HepG2 (cell line): ENCODE results near the gene MRPL36. TPM values are rescaled to one million over a fixed set of nuclear protein-coding genes. Genes with fewer than 3 reads are reported as not detected.

Experiments used
- ATAC-seq: fragments of 200-7000 bp; cut with Tn5 transposase; 3 replicates; pipeline ENCODE4 v1.9.1; 2020; ENCODE audit warnings: mild to moderate bottlenecking, moderate library complexity
- BruUV-seq: library from RNA; stranded (reverse); fragments of 400-500 nt; replicated peaks from 2 replicates; lab custom pipeline; 2021; lab: Mats Ljungman, UMichigan
- CTCF ChIA-PET: fragments of 300-600 bp; formaldehyde crosslinking; extraction: SDS; loops from one replicate; lab custom pipeline; 2021; ENCODE audit warnings: low total read pairs, inconsistent platforms, low intra/inter-chr PET ratio; lab: Yijun Ruan, JAX
- POLR2A ChIA-PET: fragments of 350-600 bp; sonication (Branson Sonifier 250); formaldehyde crosslinking; loops from one replicate; lab custom pipeline; 2020; ENCODE audit warnings: antibody characterized with exemption, inconsistent platforms; lab: Yijun Ruan, JAX
- DNase-seq: peaks from one replicate; pipeline ENCODE4 v3.0.0-alpha.2; 2015; ENCODE audit warnings: low spot score
- FAIRE-seq: peaks from 3 replicates; lab custom pipeline; 2011; peaks lifted over from hg19 to GRCh38; lab: Jason Lieb, UNC
- H2AFZ ChIP-seq: one replicate; pipeline ENCODE4 v1.6.1; 2011; ENCODE audit warnings: low read length, inconsistent platforms
- H3K27ac ChIP-seq: fragments of 300-600 bp; 3 replicates; pipeline ENCODE4 v1.8.0; 2011; ENCODE audit warnings: mixed run types, mild to moderate bottlenecking, mixed read lengths, low read length, inconsistent platforms; ENCODE audit not compliant: insufficient read depth; ENCODE audit errors: extremely low read length
- H3K27me3 ChIP-seq, 2 experiments: fragments of 200-600 bp in 1 of 2; 2 replicates in 1 of 2; 3 replicates in 1 of 2; pipeline versions ENCODE4 v1.6.0 to v1.8.0; 2011; ENCODE audit warnings: low read length in 2 of 2, mild to moderate bottlenecking in 2 of 2, moderate library complexity in 2 of 2, inconsistent platforms in 1 of 2; ENCODE audit not compliant: insufficient read depth in 2 of 2, control insufficient read depth in 1 of 2
- H3K36me3 ChIP-seq, 2 experiments: fragments of 200-600 bp in 1 of 2; replicated peaks in 1 of 2; 2 replicates in 1 of 2; 3 replicates in 1 of 2; pipeline versions ENCODE4 v1.5.1 to v1.8.0; 2011; ENCODE audit warnings: low read length in 2 of 2, inconsistent platforms in 1 of 2; ENCODE audit not compliant: insufficient read depth in 2 of 2, control insufficient read depth in 1 of 2
- H3K4me1 ChIP-seq: 2 replicates; pipeline ENCODE4 v1.5.1; 2012; ENCODE audit warnings: low read length, inconsistent platforms; ENCODE audit not compliant: insufficient read depth
- H3K4me2 ChIP-seq: 2 replicates; pipeline ENCODE4 v1.6.0; 2011; ENCODE audit warnings: low read depth, low read length, inconsistent platforms
- H3K4me3 ChIP-seq, 3 experiments: fragments of 200-600 bp in 1 of 3; sonication (generic), shearing (Covaris generic) in 1 of 3; replicated peaks in 1 of 3; 2 replicates each; pipeline ENCODE4 v1.5.1; 2011 to 2016; ENCODE audit warnings: low read length in 3 of 3, inconsistent platforms in 2 of 3, low read depth in 2 of 3, mild to moderate bottlenecking in 2 of 3, control low read depth in 1 of 3, mixed read lengths in 1 of 3; ENCODE audit not compliant: insufficient read depth in 1 of 3
- H3K79me2 ChIP-seq: one replicate; pipeline ENCODE4 v1.6.1; 2011; ENCODE audit warnings: low read length, inconsistent platforms; ENCODE audit not compliant: insufficient read depth
- H3K9ac ChIP-seq: 2 replicates; pipeline ENCODE4 v1.6.0; 2011; ENCODE audit warnings: mild to moderate bottlenecking, low read depth, low read length, inconsistent platforms; ENCODE audit not compliant: insufficient read depth
- H3K9me3 ChIP-seq: 2 replicates; pipeline ENCODE4 v1.5.1; 2012; ENCODE audit warnings: mild to moderate bottlenecking, low read length
- H4K20me1 ChIP-seq: 2 replicates; pipeline ENCODE4 v1.6.0; 2011; ENCODE audit warnings: inconsistent platforms, mild to moderate bottlenecking, low read length, moderate library complexity; ENCODE audit not compliant: insufficient read depth
- BRCA1 ChIP-seq: sonication (generic); formaldehyde crosslinking; IDR thresholded peaks from 2 replicates; pipeline ENCODE4 v1.4.0; 2020; ENCODE audit warnings: missing genetic modification reagents
- CBX1 ChIP-seq: IDR thresholded peaks from one replicate; pipeline ENCODE4 v1.6.1; 2016; ENCODE audit warnings: antibody characterized with exemption, low read depth
- DR1 ChIP-seq: sonication (generic); formaldehyde crosslinking; IDR thresholded peaks from 2 replicates; pipeline ENCODE4 v1.8.0; 2021; ENCODE audit warnings: mild to moderate bottlenecking, missing genetic modification reagents, inconsistent platforms
- HNRNPLL ChIP-seq: fragments of 200-400 bp; formaldehyde crosslinking; IDR thresholded peaks from 2 replicates; pipeline ENCODE4 v1.6.1; 2017; ENCODE audit warnings: mild to moderate bottlenecking, low read depth, low read length; ENCODE audit not compliant: poor library complexity, severe bottlenecking
- MATR3 ChIP-seq: sonication (generic); formaldehyde crosslinking; IDR thresholded peaks from 2 replicates; pipeline ENCODE4 v1.4.0; 2020; ENCODE audit warnings: missing genetic modification reagents
- MED8 ChIP-seq: sonication (generic); formaldehyde crosslinking; IDR thresholded peaks from 2 replicates; pipeline ENCODE4 v1.8.1; 2023; ENCODE audit warnings: mild to moderate bottlenecking, missing genetic modification reagents; ENCODE audit not compliant: insufficient replicate concordance
- SMC3 ChIP-seq: IDR thresholded peaks from 2 replicates; pipeline ENCODE4 v1.6.1; 2011; ENCODE audit warnings: low read length, improper control_type of control experiment
- STAG1 ChIP-seq: sonication (generic); formaldehyde crosslinking; IDR thresholded peaks from 2 replicates; pipeline ENCODE4 v1.4.0; 2020; ENCODE audit warnings: missing genetic modification reagents
- XRCC5 ChIP-seq: fragments of 200-400 bp; formaldehyde crosslinking; optimal IDR thresholded peaks from 2 replicates; pipeline ENCODE3; 2017; ENCODE audit warnings: mild to moderate bottlenecking, low read length
- ZMYM4 ChIP-seq: sonication (generic); formaldehyde crosslinking; IDR thresholded peaks from 2 replicates; pipeline ENCODE4 v1.8.1; 2023; ENCODE audit warnings: mild to moderate bottlenecking, missing genetic modification reagents
- ZNF333 ChIP-seq: sonication (generic); formaldehyde crosslinking; IDR thresholded peaks from 2 replicates; pipeline ENCODE4 v1.4.0; 2020; ENCODE audit warnings: mild to moderate bottlenecking, missing genetic modification reagents, borderline replicate concordance
- ZNF567 ChIP-seq: sonication (generic); formaldehyde crosslinking; IDR thresholded peaks from 2 replicates; pipeline ENCODE4 v1.8.1; 2023; ENCODE audit warnings: mild to moderate bottlenecking, missing genetic modification reagents, borderline replicate concordance
- ZNF672 ChIP-seq: sonication (generic); formaldehyde crosslinking; IDR thresholded peaks from 2 replicates; pipeline ENCODE4 v1.8.1; 2022; ENCODE audit warnings: missing genetic modification reagents
- WGBS: methylation state at CpG from one replicate; pipeline ENCODE4 v1.1.6; 2017; ENCODE audit warnings: low lambda C conversion rate; 5-methylcytosine and 5-hydroxymethylcytosine counted together
- in situ Hi-C: cut with HindIII; loops from 2 replicates; pipeline ENCODE4 v1.10.0; 2017; ENCODE audit warnings: low pct_unique_long_range_greater_than_20kb; ENCODE audit not compliant: extremely low pct_ligation_motif_present
- intact Hi-C: fragments of 100-400 bp; cut with micrococcal nuclease; formaldehyde crosslinking; loops from one replicate; pipeline ENCODE4 v1.10.0; 2022; ENCODE audit not compliant: unreplicated experiment
- polyA plus RNA-seq, 8 experiments: library from polyadenylated mRNA; depleted of rRNA in 3 of 8; stranded (reverse) in 7 of 8; unstranded in 1 of 8; fragments of >200 nt; fragmentation: Illumina TruSeq in 4 of 8; extraction: Trizol in 4 of 8; gene quantifications; 2 replicates each; pipeline versions ENCODE4 v1.2.1 to v1.2.3, GENCODE V29; 2011 to 2016; ENCODE audit warnings: low read depth in 4 of 8, missing spikeins in 1 of 8, mixed read lengths in 1 of 8; ENCODE audit not compliant: insufficient read depth in 1 of 8
- total RNA-seq, 5 experiments: library from RNA; depleted of rRNA; stranded (reverse); fragments of >200 nt; fragmentation: Illumina TruSeq; extraction: Trizol; gene quantifications; 2 replicates each; pipeline ENCODE4 v1.2.3, GENCODE V29; 2016; ENCODE audit warnings: low read depth in 1 of 5
- TF ChIP-seq, protein P1 (sequence below): sonication (generic); formaldehyde crosslinking; IDR thresholded peaks from 2 replicates; pipeline ENCODE4 v1.4.0; 2020; ENCODE audit warnings: missing genetic modification reagents, borderline replicate concordance
- TF ChIP-seq, protein P2 (sequence below): sonication (generic); formaldehyde crosslinking; IDR thresholded peaks from 2 replicates; pipeline ENCODE4 v1.4.0; 2020; ENCODE audit warnings: mild to moderate bottlenecking, missing genetic modification reagents
- TF ChIP-seq, protein P3 (sequence below): sonication (generic); formaldehyde crosslinking; IDR thresholded peaks from 2 replicates; pipeline ENCODE4 v1.5.0; 2020; ENCODE audit warnings: mild to moderate bottlenecking, missing genetic modification reagents, moderate library complexity
- TF ChIP-seq, protein P4 (sequence below): sonication (generic); formaldehyde crosslinking; IDR thresholded peaks from 2 replicates; pipeline ENCODE4 v1.8.0; 2022; ENCODE audit warnings: mild to moderate bottlenecking, missing genetic modification reagents, moderate library complexity

Gene MRPL36
- total and polyA plus RNA-seq, 2 of the 13 experiments (the other 11 are each of a cell fraction or from before 2014, with no cell fraction given) = 71.3 to 113 TPM

DNA sequence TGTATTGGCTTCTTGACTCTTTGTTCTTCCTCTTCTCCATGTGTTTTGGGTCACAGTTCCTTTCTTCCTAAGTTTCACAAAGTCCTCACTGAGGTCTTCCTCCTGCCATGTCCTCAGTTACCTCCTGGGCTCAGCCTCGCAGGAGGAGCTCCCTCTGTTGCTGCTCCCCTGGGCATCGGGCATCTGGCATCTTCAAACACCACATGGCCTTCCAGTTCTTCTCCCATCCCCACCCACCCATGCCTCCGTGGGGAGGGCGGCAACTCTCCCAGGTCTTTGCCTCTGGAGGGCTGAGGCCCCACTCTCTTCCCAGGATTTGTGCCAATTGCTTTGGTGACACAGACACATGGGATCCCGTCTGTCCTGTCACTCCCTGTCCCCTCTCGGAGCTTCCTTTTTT, 22.8 kb downstream of the MRPL36 start (continued):
- TF ChIP-seq, protein P1, sequence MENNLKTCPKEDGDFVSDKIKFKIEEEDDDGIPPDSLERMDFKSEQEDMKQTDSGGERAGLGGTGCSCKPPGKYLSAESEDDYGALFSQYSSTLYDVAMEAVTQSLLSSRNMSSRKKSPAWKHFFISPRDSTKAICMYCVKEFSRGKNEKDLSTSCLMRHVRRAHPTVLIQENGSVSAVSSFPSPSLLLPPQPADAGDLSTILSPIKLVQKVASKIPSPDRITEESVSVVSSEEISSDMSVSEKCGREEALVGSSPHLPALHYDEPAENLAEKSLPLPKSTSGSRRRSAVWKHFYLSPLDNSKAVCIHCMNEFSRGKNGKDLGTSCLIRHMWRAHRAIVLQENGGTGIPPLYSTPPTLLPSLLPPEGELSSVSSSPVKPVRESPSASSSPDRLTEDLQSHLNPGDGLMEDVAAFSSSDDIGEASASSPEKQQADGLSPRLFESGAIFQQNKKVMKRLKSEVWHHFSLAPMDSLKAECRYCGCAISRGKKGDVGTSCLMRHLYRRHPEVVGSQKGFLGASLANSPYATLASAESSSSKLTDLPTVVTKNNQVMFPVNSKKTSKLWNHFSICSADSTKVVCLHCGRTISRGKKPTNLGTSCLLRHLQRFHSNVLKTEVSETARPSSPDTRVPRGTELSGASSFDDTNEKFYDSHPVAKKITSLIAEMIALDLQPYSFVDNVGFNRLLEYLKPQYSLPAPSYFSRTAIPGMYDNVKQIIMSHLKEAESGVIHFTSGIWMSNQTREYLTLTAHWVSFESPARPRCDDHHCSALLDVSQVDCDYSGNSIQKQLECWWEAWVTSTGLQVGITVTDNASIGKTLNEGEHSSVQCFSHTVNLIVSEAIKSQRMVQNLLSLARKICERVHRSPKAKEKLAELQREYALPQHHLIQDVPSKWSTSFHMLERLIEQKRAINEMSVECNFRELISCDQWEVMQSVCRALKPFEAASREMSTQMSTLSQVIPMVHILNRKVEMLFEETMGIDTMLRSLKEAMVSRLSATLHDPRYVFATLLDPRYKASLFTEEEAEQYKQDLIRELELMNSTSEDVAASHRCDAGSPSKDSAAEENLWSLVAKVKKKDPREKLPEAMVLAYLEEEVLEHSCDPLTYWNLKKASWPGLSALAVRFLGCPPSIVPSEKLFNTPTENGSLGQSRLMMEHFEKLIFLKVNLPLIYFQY = no peak
- TF ChIP-seq ZNF672 (no peak), ZNF333 (CRISPR knock-in tag) (no peak), MED8 (CRISPR knock-in tag) (no peak), DR1 (CRISPR knock-in tag) (no peak), ZNF567 (no peak), BRCA1 (CRISPR knock-in tag) (no peak), CBX1 (no peak), MATR3 (CRISPR knock-in tag) (no peak), ZMYM4 (CRISPR knock-in tag) (no peak)
- TF ChIP-seq, all 625 proteins: peak for 0

DNA sequence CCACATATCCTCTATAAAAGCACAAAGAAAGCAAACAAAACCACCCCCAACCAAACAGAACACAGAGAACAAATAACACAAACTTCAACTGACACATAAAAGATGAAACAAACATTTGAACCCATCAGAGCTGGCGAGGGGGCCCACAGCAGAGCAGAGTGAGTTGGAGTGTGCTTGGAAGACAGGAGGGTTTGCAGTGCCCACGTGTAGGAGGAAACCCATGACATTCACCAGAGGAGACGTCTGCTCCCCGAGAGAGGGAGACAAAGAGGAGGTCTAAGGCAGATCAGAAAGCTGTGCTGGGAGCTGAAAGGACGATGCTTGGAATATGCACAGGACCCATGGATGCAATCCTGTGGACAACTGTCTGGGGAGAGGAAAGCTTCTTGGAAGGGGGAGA, 27.0 kb downstream of the MRPL36 start:
- ATAC-seq = peak; percentile 93
- Histone ChIP-seq H3K27me3 (peaks cover 5 to 51% of the 10 kb centered on the region in 2 experiments), H3K9me3 (no peaks in the 10 kb centered on the region), H3K36me3 (no peaks in the 10 kb centered on the region), H3K4me1 (no peaks in the 10 kb centered on the region), H3K4me3 (no peak overlapping the region), H3K4me2 (no peak overlapping the region), H2AFZ (no peak overlapping the region), H3K27ac (no peak overlapping the region), H3K79me2 (no peaks in the 10 kb centered on the region), H4K20me1 (no peaks in the 10 kb centered on the region), H3K9ac (no peak overlapping the region)
- BruUV-seq = no TSS peak
- POLR2A ChIA-PET = interaction anchor here (1.1 kb wide), 1 partner anchor 26 kb away, joined by 3 read pairs; no protein-coding TSS in a partner anchor
- TF ChIP-seq, protein P2, sequence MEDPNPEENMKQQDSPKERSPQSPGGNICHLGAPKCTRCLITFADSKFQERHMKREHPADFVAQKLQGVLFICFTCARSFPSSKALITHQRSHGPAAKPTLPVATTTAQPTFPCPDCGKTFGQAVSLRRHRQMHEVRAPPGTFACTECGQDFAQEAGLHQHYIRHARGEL (CRISPR knock-in tag) = peak; percentile 99
- peak; percentile 59 for TF ChIP-seq STAG1 (CRISPR knock-in tag)
- TF ChIP-seq, protein P3, sequence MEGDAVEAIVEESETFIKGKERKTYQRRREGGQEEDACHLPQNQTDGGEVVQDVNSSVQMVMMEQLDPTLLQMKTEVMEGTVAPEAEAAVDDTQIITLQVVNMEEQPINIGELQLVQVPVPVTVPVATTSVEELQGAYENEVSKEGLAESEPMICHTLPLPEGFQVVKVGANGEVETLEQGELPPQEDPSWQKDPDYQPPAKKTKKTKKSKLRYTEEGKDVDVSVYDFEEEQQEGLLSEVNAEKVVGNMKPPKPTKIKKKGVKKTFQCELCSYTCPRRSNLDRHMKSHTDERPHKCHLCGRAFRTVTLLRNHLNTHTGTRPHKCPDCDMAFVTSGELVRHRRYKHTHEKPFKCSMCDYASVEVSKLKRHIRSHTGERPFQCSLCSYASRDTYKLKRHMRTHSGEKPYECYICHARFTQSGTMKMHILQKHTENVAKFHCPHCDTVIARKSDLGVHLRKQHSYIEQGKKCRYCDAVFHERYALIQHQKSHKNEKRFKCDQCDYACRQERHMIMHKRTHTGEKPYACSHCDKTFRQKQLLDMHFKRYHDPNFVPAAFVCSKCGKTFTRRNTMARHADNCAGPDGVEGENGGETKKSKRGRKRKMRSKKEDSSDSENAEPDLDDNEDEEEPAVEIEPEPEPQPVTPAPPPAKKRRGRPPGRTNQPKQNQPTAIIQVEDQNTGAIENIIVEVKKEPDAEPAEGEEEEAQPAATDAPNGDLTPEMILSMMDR = peak; percentile 54
- TF ChIP-seq, protein P4, sequence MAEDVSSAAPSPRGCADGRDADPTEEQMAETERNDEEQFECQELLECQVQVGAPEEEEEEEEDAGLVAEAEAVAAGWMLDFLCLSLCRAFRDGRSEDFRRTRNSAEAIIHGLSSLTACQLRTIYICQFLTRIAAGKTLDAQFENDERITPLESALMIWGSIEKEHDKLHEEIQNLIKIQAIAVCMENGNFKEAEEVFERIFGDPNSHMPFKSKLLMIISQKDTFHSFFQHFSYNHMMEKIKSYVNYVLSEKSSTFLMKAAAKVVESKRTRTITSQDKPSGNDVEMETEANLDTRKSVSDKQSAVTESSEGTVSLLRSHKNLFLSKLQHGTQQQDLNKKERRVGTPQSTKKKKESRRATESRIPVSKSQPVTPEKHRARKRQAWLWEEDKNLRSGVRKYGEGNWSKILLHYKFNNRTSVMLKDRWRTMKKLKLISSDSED (CRISPR knock-in tag) = no peak
- TF ChIP-seq SMC3 = peak; percentile 45; the same call in 1 of the 2 replicates
- peak; percentile 41 for TF ChIP-seq XRCC5
- no peak for TF ChIP-seq HNRNPLL
- in situ Hi-C loops = no loop called here
- WGBS = 2% methylated on average over 5 of the region's 5 CpGs
- intact Hi-C loops = no loop called here
- peak; percentile 43 for FAIRE-seq
- CTCF ChIA-PET = no interaction called here
- peak; percentile 44 for DNase-seq
